Breast epithelium (tissue), 3 donors: ENCODE results near the gene RNF225.

Experiments used
- POLR2AphosphoS5 ChIP-seq, 3 donors: sonication (generic); formaldehyde crosslinking; IDR thresholded peaks; one replicate each; pipeline ENCODE4 v1.6.1; 2017; ENCODE audit warnings: antibody characterized with exemption in 3 of 3
- TF ChIP-seq, protein P1 (sequence below), 3 donors: fragments of 450-650 bp; IDR thresholded peaks; one replicate each; pipeline ENCODE4 v1.5.1; 2016 to 2017; ENCODE audit warnings: antibody characterized with exemption in 3 of 3, mild to moderate bottlenecking in 3 of 3, moderate library complexity in 3 of 3

- no peak for TF ChIP-seq POLR2AphosphoS5 (IDR thresholded peaks at IDR 0.05)
- TF ChIP-seq, protein P1, sequence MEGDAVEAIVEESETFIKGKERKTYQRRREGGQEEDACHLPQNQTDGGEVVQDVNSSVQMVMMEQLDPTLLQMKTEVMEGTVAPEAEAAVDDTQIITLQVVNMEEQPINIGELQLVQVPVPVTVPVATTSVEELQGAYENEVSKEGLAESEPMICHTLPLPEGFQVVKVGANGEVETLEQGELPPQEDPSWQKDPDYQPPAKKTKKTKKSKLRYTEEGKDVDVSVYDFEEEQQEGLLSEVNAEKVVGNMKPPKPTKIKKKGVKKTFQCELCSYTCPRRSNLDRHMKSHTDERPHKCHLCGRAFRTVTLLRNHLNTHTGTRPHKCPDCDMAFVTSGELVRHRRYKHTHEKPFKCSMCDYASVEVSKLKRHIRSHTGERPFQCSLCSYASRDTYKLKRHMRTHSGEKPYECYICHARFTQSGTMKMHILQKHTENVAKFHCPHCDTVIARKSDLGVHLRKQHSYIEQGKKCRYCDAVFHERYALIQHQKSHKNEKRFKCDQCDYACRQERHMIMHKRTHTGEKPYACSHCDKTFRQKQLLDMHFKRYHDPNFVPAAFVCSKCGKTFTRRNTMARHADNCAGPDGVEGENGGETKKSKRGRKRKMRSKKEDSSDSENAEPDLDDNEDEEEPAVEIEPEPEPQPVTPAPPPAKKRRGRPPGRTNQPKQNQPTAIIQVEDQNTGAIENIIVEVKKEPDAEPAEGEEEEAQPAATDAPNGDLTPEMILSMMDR (IDR thresholded peaks at IDR 0.05): no peak
These were observed 2.1 kb downstream of the RNF225 start for GRCh38 chr19:58397533-58398037.
